Lung (tissue), 12 donors: ENCODE results near the gene TMEM266. TPM values are rescaled to one million over a fixed set of nuclear protein-coding genes. Genes with fewer than 3 reads are reported as not detected.

Experiments
- ATAC-seq: fragments of 200-7000 bp; cut with Tn5 transposase; one replicate; pipeline ENCODE4 v1.9.1; 2020; ENCODE audit warnings: moderate number of reproducible peaks; ENCODE audit not compliant: insufficient read depth, low FRiP score
- DNase-seq, 3 donors: peaks; one replicate each; pipeline ENCODE4 v3.0.0-alpha.2; 2013 to 2017
- H3K27ac ChIP-seq, 2 donors: one replicate each; pipeline ENCODE4 v1.5.1; 2013; ENCODE audit warnings: mild to moderate bottlenecking in 2 of 2, moderate library complexity in 2 of 2, control low read depth in 1 of 2, inconsistent platforms in 1 of 2, low read depth in 1 of 2, low read length in 1 of 2
- H3K27me3 ChIP-seq, 3 donors: one replicate each; pipeline ENCODE4 v1.5.1; 2013; ENCODE audit warnings: low read length in 2 of 3; ENCODE audit not compliant: control insufficient read depth in 3 of 3, insufficient read depth in 3 of 3
- H3K36me3 ChIP-seq, 4 donors: one replicate each; pipeline ENCODE4 v1.5.1; 2013; ENCODE audit warnings: low read length in 4 of 4, mild to moderate bottlenecking in 1 of 4, moderate library complexity in 1 of 4; ENCODE audit not compliant: control insufficient read depth in 4 of 4, insufficient read depth in 4 of 4
- H3K4me1 ChIP-seq, 5 donors: one replicate each; pipeline ENCODE4 v1.5.1; 2013; ENCODE audit warnings: low read length in 5 of 5, mild to moderate bottlenecking in 2 of 5, moderate library complexity in 1 of 5; ENCODE audit not compliant: control insufficient read depth in 5 of 5, insufficient read depth in 5 of 5
- H3K4me3 ChIP-seq: one replicate; pipeline ENCODE4 v1.5.1; 2013; ENCODE audit warnings: mild to moderate bottlenecking, control low read depth, moderate library complexity
- H3K9ac ChIP-seq, 2 donors: one replicate each; pipeline ENCODE4 v1.5.1; 2013; ENCODE audit warnings: low read length in 2 of 2, control low read depth in 1 of 2; ENCODE audit not compliant: insufficient read depth in 1 of 2
- H3K9me3 ChIP-seq, 4 donors: one replicate each; pipeline ENCODE4 v1.5.1; 2013; ENCODE audit warnings: low read length in 3 of 4, mild to moderate bottlenecking in 1 of 4, moderate library complexity in 1 of 4; ENCODE audit not compliant: control insufficient read depth in 4 of 4, insufficient read depth in 3 of 4
- WGBS, 2 donors: extraction: QIAGEN DNeasy Blood & Tissue Kit; methylation state at CpG; one replicate each; pipeline ENCODE4 v1.1.7; 2013; 5-methylcytosine and 5-hydroxymethylcytosine counted together
- polyA plus RNA-seq, 2 donors: library from polyadenylated mRNA; stranded (reverse); fragments of 200-250 nt; gene quantifications; one replicate each; pipeline ENCODE4 v1.2.1, GENCODE V29; 2013
- total RNA-seq, 2 donors: library from RNA; depleted of rRNA in 1 of 2; stranded (reverse); fragments of >200 nt in 1 of 2; gene quantifications; one replicate each; pipeline ENCODE4 v1.2.1, GENCODE V29; 2014 to 2021
- TF ChIP-seq, protein P1 (sequence below): IDR thresholded peaks from 2 replicates; pipeline ENCODE4 v1.5.1; 2012; ENCODE audit warnings: mild to moderate bottlenecking; ENCODE audit errors: control extremely low read depth, extremely low read depth
- donor health status: control.
- donor health status: control.
- donor health status: Bipolar disorder and iron deficiency.
- donor health status: healthy.
- donor health status: DM: yes; HTN: yes; CAD: no.

Gene TMEM266
- total and polyA plus RNA-seq, 4 donors = 1.1 to 4.4 (median 1.5) TPM

DNA sequence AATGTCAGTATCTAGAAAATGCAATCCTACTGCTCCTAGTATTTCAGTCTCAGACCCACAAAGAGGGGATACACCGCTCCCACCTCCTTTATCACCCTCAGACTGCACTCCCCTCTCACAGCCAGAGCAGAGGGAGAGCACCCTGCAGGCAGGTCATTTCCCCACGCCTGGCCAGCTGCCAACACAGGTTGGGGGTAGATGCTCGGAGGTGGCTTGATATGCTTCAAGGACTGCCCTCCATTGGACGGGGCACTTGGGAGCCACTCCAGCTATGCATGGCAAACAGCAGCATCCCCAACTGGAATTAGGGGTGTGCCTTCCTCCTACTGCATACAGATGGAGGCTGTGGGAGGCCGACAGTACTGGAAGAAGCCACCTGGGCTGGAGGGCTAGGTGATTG, 41.9 kb downstream of the TMEM266 start:
- no peak overlapping the region for H3K27ac ChIP-seq
- DNase-seq (no peak), ATAC-seq (no peak)
- WGBS, 2 donors = 77 to 81% methylated on average over 5 of the region's 5 CpGs
- no peaks in the 10 kb centered on the region for H3K4me1 ChIP-seq
- no peaks in the 10 kb centered on the region for H3K27me3 ChIP-seq
- no peak overlapping the region for H3K4me3 ChIP-seq
- H3K9me3 ChIP-seq = no peaks in the 10 kb centered on the region
- H3K36me3 ChIP-seq = no peaks in the 10 kb centered on the region
- TF ChIP-seq, protein P1, sequence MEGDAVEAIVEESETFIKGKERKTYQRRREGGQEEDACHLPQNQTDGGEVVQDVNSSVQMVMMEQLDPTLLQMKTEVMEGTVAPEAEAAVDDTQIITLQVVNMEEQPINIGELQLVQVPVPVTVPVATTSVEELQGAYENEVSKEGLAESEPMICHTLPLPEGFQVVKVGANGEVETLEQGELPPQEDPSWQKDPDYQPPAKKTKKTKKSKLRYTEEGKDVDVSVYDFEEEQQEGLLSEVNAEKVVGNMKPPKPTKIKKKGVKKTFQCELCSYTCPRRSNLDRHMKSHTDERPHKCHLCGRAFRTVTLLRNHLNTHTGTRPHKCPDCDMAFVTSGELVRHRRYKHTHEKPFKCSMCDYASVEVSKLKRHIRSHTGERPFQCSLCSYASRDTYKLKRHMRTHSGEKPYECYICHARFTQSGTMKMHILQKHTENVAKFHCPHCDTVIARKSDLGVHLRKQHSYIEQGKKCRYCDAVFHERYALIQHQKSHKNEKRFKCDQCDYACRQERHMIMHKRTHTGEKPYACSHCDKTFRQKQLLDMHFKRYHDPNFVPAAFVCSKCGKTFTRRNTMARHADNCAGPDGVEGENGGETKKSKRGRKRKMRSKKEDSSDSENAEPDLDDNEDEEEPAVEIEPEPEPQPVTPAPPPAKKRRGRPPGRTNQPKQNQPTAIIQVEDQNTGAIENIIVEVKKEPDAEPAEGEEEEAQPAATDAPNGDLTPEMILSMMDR = no peak
- H3K9ac ChIP-seq = no peak overlapping the region

DNA sequence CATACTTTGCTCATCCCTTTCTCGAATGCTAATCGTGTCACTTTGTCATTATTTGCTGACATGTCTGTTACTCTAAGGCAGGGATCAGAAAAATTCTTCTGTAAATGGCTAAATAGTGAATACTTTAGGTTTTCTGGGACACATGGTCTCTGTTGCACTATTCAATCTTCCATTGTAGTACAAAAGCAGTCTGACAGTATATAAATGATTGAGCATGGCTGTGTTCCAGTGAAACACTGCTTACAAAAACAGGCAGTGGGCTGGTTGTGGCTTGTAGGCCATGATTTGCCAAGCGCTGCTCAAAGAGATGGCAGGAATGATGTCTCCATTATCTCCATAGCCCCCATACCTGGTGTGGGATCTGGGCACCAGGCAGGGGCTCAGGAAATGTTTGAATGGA, 45.6 kb downstream of the TMEM266 start:
- Histone ChIP-seq H3K4me3 (no peak overlapping the region), H3K36me3 (no peaks in the 10 kb centered on the region), H3K27ac (no peak overlapping the region), H3K4me1 (no peaks in the 10 kb centered on the region), H3K9me3 (no peaks in the 10 kb centered on the region), H3K27me3 (no peaks in the 10 kb centered on the region), H3K9ac (no peak overlapping the region)
- DNase-seq (no peak), ATAC-seq (no peak)
- WGBS, 2 donors = 88 to 96% methylated on average over 3 of the region's 3 CpGs
- TF ChIP-seq, protein P1 = no peak

DNA sequence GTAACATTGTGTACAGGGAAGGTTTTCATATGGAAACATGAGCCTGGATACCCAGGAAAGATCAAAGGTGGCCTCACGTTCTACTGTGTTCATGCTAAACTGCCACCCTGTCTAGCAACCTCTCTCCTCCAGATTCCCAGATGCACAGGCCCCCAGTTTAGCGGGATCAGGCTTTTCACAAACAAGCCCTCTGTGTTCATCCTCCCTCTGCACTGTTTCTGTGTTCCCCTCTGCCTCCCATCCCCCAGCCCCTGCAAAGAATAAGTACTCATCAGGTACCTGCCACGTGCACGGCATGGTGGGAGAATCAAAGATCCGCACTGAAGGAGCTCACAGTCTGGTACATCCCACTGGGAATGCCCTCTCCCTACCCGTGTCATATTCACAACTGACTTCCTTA, 46.1 kb downstream of the TMEM266 start:
- Histone ChIP-seq H3K4me1 (no peaks in the 10 kb centered on the region), H3K4me3 (no peak overlapping the region), H3K27ac (no peak overlapping the region), H3K27me3 (no peaks in the 10 kb centered on the region), H3K36me3 (no peaks in the 10 kb centered on the region), H3K9me3 (no peaks in the 10 kb centered on the region), H3K9ac (no peak overlapping the region)
- ATAC-seq (no peak), DNase-seq (no peak)
- TF ChIP-seq, protein P1 = no peak
- WGBS, 2 donors = 85 to 93% methylated on average over 6 of the region's 6 CpGs

DNA sequence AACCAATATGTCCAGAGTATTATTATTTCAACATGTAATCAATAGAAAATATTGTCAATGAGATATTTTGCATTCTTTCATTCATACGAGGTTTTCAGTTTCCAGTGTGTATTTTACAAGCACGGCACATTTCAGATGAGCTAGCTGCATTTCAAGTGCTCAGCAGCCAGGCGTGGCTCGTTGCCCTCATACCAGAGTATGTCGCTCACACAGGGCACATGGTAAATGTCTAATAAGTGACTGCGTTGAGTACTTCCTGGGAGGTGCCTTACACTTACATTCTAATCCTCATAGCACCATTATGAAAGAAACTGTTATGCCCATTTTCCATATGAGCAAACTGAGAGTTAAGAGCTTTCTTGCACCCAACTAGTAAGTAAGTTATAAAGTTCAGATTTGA, 47.4 kb downstream of the TMEM266 start:
- no peak overlapping the region for H3K27ac ChIP-seq
- H3K27me3 ChIP-seq = no peaks in the 10 kb centered on the region
- no peak overlapping the region for H3K4me3 ChIP-seq
- H3K9me3 ChIP-seq = no peaks in the 10 kb centered on the region
- 72 to 85% methylated on average over 6 of the region's 6 CpGs for WGBS, 2 donors
- DNase-seq (no peak), ATAC-seq (no peak)
- H3K36me3 ChIP-seq = no peaks in the 10 kb centered on the region
- TF ChIP-seq, protein P1 = no peak
- no peaks in the 10 kb centered on the region for H3K4me1 ChIP-seq
- H3K9ac ChIP-seq = no peak overlapping the region
